Right hindlimb (tissue), 1 donor: ENCODE results near the gene COL18A1.
A peak's percentile ranks its signal among the peaks of the same experiment; 100 is the strongest.
"Not testable (repeated sequence)": the region's sequence is repeated elsewhere in the genome, so short reads cannot be mapped to it uniquely, and the experiment has no call there.

Experiments
- DNase-seq: peaks from one replicate; pipeline ENCODE4 v3.0.0-alpha.2; 2018

The COL18A1 gene

DNA sequence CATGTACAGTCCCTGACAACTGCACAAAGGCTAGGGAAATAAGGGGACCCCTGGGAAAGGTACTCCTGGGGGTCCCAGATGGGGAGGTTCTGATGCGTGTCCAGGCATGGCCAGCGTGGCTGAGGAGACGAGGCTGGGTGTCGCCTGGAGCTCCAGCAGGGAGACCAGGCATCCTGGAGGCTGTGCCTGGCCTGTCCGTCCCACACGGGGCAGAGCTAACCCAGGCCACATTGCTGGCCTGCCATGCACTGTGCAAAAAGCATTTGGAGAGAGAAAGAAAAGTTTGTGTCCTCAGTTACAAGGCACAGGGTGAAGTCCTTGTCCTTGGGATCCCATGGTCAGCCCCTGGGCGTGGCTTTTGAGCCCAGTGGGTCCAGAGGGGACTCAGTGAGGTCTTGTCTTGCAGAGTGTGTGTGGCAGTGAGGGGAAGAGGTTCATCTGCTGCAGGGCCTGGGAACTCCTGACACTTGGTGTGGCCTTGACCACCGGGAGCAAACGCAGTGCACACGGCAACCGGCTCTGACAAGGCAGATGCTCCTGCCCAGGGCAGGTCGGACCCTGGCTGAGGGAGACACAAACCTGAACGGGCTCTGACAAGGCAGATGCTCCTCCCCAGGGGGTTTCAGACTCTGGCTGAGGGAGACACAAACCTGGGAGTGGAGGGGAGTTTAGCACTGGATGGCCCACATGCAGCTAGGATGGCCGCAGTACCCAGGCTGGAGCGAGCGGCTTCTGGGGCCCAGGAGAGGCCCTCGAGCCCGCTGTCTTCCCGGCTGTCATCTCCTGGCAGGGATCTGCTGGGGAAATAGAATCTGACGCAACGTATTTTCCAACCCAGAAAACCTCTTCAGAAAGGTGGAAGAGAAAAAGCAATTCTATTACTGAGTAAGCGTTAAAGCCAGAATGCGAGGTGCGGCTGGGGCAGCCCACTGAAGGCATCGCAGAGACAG, 37.3 kb upstream of the COL18A1 start:
- no peak for DNase-seq

DNA sequence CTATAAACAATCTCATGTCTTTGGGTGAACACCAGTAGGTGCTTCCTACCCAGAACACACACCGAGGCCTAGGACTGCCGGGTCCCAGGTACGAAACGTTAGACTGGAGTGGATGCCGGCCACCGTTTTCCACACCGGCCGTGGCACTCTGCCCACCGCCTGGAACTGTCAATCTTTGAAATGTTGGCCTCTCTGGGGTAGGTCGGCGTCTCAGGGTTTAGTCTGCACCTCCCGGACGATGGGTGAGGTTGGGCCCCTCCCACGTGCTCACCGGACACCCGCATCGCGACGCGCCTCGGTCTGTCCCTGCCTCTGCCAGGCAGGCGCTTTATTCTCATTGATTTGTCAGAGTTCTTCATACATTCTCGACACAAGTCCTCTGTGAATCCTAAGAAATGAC, 35.9 kb upstream of the COL18A1 start:
- DNase-seq: not testable (repeated sequence)

DNA sequence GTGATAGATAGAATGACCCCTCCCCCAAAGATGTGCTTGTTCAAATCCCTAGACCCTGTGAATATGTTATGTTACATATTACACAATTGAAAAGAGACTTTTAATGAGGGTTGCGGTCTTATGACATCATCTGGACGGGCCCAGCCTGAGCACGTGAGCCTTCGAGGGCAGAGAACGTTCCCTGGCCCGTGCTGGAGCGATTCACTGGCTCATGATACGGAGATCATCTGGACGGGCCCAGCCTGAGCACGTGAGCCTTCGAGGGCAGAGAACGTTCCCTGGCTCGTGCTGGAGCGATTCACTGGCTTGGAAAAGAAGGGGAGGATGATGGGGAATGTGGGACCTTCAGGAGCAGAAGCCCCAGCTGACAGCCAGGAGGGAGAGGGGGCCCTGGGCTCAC, 34.4 kb upstream of the COL18A1 start:
- DNase-seq: no peak

DNA sequence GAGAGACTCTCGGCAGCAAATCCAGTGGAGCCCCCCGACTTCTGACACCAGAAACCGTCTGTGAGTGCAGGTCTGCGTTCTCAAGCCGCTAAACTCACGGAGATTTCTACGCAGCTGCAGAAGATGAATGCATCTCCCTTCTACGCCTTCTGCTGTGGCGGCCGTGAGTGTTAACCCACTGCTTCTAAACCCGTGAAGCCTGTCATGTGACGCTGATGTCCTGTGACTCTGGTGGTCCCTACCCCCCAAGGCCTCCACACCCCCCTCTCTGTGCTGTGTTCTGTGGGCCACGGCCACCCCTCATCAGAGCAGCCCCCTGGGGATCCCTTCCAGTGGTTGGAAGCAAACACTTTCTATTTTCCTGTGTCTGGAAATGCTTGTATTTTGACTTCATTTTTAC, 33.9 kb upstream of the COL18A1 start:
- DNase-seq: no peak

DNA sequence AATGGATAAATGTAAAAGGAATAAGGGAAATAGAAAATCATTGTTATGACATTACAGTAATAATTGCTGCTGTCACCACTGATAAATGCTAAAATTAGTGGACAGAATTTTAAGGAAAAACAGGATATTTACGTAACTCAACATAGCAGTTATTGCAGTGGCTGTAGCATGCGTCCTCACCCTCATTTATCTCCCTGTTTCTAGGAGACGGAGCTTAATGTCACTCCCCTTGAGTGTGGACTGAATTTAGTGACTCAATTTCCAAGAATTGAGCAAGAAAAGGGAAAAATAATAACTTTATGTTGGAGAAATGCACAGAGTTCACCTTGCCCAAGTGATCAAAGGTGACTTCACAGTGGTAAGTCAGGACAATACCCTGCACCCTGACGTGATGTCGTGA, 33.3 kb upstream of the COL18A1 start:
- no peak for DNase-seq

DNA sequence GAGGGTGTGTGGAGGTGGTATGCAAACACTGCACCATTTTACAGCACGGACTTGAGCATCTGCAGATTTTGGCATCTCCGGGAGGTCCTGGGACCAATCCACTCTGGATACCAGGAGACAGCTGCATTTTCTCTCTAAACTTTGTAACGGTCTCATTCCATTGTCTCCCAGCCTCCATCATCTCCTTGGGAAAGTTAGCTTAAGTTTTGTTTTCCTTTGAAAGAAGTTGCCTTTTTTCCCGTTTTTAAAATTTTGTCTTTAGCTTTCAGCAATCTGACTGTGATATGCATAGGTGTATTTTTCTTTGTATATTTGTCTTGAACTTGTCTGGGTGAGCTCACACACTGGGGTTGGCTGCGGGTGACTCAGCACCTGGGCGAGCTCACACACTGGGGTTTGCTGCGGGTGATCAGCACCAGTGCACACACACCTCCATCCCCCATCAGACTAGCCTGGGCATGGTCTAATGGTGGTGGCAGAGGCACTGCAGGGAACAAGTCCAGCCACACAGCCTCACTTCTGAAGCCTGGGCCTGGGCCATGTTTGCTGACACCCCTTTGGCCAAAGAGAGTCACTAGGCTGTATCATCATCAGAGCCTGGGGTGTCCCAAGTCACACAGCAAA, 32.1 kb upstream of the COL18A1 start:
- DNase-seq: no peak

DNA sequence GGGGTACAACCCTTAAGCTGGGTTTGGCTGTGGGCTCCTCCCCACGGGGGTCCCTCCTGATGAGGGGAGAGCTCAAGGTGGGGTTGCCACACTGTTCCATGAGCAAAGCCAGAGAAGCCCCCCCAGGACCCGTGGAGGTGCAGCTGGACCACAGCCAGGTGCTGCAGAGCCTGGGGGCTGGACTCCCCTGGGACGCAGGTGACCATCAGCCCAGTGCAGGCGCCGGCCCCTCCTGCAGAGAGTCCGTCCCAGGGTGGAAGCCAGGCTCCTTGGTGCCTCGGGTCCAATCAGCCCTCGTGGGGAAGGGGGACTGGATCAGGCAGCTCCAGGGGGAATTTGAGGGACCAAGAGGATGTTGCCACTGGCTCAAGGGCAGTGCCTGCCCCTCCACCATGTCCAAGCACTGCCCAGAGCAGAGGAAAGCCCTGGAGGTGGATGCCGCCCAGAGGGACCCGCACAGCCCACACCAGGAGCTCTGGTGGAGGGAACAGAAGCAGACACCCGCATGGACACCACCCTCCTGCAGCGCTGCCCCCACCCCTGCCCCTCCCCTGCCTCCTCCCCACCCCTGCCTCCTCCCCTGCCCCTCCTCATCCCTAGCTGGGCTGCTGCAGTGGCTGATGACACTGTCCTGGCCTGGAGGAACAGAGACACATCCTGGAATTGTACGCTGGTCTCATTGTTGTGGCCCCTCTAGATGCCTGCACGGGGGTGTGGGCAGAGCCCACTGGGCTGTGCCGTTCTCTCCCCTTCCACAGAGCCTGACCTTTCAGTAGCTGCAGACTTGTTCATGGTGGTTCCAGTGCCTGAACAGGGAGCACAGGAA, 30.8 kb upstream of the COL18A1 start:
- DNase-seq: no peak

DNA sequence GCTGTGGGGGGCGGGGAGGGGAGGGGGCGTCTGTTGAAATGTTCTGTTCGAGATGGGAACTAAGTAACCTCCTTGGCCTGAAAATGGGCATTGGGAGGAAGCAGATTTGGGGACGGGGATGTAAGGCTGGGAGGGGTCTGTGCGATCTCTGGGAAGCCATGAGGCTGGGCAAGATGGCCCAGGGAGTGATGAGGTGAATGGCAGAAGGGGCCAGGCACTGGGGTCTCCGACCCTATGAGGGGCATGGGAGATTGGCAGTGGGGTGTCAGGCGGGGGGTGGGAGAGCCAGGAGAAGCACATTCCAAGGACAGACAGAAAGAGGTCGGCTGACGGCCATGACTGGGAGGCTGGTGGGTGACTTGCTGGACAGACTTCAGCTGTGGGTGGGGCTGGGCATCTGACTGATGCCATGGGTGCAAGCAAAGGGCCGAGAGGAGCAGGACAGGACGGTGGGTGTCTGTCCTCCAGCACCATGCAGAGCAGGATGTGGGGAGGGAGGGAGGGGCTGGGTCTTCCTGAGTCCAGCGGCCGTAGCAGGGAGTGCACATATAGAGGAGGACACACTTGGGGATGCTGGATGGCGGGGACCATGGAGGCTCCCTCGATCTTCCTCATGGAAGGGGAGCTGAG, 30.0 kb upstream of the COL18A1 start:
- peak; percentile 13 for DNase-seq

DNA sequence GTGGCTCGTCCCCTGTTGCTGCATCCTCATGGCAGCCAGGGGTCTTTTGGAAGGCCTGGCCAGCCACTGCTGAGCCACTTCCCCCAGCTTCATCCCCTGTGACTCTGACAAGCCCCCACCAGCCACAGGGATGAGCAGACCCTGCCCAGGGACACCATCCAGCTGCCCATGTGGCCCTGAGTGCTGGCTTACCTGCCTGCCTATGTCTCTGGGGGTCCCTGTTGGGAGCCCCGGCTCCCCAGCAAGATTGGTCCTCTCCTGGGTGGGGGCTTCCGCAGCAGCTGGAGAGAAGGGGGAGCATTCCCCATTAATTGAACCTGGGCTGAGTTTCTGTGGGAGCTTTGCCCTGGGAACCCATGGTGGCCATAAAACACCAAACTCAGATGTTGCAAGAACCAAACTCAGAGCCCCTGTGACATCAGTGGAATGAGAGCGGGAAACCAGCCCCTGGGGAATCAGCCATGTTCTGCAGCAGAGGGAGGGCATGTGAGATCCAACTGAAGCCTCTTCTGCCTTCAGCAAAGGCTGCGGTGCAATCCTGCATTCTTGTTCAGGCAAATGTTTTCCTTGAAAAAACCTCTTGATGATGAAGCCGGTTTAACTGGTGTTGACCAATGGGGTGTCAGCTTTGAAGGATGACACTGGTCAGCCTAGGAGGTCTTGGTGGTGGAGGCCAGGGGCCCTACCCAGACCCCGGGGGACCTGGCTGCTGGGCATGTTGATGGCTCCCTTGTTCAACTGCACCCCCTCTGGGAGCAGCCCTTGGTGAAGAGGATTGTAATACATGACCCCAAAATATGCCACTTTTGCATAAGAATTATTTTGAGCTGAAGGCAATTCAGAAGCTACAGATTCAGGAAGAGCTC, 28.3 kb upstream of the COL18A1 start:
- peak; percentile 12 for DNase-seq

DNA sequence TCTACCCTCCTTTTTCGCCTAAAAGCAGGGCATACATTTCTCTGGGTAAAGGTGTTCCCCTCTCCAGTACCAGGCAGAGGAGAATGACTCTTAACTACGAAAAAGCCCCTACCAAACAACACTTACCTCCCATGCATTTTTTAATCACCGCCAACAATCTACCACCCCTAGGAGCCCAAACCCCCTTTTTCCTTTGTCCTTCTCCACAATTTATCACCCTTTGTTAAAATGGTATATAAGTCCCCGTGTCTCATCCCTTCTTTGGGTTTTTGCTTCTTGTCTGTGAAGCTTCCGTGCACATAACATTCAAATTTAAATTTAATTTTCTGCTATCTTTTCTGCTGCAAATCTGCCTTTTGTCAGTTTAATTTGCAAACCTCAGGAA, 27.6 kb upstream of the COL18A1 start:
- DNase-seq: no peak

DNA sequence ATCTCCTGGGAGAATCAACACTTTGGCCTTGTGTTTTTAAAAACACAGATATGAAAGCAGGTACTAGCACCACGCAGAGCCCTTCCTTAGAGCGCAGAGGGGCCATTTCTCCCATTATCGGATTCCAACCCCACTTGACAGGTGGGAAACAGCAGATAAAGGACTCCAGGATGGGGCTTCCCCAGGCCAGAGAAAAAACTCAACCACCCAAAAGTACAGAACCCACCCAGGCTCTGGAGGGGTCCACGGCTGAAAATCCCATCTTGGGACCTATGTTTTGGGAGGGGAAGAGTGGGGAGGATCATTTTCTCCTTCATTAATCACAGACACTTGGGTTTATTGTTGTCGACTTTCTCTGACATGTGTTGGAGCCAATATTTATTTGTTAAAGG, 27.1 kb upstream of the COL18A1 start:
- DNase-seq: no peak

DNA sequence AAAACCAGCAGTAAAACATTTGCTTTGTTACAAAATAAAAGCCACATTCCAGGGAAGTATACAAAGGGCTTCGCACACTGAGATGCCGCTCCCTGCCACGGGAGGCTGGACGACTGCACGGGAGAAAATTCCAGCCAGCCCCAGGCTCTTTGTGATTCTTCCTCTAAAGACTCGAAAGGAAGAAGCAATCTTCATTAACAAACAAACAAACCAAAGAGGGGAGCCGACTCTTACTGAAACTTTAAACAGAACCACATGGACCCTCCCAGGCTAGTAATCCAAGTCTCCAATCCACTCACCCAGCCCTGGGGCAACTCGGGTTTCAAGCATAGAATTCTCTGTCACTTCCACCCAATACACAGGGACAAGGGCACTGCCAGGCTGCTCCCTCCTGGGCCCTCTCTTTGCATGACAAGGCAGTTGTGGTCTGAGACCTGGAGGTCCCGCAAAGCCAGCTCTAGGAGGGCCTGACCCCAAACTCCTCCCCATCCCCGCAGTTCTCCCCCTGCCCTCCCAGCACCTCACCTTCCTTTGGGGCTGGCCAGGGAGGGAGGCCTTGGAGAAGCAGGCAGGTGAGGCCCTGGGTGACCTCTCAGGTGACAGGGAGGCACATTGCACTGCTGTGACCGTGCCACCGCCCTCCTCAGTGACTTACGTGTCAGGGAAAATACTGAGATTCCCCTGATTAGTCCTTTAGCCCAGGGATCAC, 26.6 kb upstream of the COL18A1 start:
- peak; percentile 13 for DNase-seq

DNA sequence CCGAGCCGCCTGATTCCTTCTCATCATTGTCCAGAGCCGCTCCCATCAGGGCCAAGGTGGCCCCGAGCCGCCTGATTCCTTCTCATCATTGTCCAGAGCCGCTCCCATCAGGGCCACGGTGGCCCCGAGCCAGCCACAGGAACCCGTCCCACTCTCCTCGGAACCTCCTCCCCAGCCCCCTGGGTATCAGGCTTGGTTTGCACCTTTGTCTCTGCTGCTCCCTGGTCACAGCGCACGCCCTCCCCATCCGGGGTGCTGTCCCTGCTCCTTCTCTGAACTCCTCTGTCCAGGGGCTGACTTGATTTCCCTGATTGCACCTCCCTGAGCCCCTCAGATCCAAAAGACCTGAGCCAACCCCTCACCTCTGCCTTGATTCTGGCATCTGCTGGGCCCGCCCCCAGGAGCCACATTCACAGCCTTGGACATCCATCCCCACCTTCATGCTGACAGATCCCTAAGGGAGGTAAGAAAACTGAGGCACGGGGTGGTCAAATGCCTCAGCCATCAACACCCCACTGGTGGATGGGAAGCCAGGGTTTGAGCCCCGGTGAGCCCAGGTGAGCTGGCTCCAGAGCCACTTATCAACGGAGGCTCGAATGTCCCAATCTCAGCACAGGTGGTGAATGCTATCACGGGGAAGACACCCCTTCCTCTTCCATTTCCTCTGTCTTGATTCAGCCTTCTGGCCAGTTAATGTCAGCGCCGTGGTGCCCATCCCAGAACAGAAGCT, 25.6 kb upstream of the COL18A1 start:
- peak; percentile 10 for DNase-seq

DNA sequence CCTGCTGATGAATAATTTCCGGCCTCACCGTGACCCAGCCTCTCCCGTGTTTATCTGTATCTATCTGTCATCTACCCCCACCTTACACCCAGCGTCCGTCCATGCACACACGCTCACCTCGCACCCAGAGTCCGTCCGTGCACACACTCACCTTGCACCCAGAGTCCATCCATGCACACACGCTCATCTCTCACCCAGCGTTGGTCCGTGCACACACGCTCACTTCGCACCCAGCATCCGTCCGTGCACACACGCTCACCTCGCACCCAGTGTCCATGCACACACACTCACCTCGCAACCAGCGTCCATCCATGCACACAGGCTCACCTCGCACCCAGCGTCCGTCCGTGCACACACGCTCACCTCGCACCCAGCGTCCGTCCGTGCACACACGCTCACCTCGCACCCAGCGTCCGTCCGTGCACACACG, 25.0 kb upstream of the COL18A1 start:
- DNase-seq: peak; percentile 12

DNA sequence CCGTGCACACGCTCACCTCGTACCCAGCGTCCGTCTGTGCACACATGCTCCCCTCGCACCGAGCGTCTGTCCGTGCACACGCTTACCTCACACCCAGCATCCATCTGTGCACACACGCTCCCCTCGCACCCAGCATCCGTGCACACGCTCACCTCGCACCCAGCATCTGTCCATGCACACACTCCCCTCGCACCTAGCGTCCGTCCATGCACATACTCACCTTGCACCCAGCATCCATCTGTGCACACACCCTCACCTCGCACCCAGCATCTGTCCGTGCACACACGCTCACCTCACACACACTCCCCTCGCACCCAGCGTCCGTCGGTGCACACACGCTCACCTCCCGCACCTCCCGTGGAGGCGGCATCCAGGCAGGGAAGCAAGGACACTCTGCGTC, 24.4 kb upstream of the COL18A1 start:
- DNase-seq: no peak

DNA sequence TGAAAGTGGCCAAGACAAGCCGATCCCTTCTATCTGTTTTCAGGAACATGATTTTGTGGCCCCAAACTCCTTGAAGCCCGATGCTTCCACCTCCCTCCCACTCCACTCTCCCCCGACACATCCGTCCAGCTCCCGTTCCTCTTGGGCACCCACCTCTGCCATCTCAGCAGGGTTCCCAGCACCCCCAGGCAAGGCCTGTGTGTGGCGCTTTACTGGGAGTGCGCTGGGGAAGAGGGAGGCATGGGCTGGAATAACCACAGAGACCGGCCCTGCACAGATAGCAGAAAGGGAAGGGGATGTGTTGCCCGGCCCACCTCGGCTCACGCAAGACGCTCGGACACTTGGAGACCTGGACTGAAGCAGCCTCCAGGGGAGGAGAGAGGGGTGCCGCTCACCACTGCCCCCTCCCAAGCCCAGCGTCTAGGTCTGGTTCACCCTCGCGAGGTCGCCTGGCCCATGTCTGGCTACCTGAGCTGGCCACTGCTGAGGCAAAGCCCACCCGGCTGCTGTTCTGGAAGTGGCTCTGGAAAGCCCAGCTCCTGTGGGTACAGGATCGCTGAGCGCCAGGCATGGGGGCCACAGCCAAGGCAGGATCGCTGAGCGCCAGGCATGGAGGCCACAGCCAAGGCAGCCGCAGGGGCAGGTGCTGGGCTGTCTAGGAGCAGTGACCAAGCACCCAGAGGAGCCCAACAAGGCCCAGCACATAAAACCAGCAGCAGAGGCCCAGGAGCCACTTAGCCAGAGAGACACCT, 23.8 kb upstream of the COL18A1 start:
- peak; percentile 14 for DNase-seq

DNA sequence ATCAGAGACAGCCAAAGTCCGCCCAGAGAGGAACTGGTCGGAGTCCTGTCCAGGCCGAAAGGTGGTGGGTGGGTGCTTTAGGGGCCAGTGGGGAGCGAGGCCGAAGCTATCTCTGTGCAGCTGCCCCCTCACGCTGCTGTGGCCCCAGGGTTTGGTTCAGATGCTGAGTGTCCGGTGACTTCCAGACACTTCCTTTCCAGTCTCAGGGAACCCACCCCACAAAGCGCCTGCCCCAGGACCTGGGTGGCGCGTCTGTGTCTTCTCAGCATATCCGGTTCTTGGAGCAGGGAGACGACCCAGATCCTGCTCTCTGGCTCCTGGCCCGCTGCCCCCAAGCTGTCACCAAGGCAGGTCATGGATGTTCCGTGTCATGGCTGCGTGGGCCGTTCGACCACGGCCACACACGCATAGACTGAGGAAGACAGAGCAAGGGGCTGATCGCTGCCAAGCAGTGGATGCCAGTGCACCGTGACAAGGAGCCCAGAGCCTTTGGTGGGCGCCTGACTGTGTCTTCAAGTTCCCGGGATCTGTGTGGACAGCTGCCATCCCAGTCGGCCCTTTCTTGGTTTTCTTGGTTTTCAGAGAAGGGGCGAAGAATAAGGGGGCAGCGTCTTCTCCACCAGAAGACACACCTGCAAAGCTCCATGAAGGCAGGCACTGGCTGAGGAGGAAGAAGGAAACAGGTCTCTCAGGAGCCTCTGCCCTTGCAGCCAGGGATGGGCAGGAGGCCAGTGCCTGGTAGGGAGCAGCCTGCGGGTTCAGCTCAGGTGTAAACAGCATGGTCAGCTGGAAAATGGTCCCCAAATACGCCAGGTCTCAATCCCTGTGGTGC, 22.9 kb upstream of the COL18A1 start:
- peak; percentile 13 for DNase-seq

DNA sequence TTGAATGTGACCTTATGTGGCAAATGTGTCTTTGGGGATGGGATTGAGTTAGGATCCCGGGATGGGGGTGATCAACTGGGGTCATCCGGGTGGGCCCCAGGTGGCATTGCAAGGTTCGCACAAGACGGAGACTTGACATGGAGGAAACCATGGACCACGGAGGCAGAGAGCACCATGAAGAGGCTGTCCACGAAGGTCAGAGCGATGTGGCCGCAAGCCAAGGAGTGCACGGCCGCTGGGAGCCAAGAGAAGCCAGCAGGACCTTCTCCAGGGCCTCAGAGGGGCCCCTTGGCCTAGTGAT, 22.3 kb upstream of the COL18A1 start:
- no peak for DNase-seq

DNA sequence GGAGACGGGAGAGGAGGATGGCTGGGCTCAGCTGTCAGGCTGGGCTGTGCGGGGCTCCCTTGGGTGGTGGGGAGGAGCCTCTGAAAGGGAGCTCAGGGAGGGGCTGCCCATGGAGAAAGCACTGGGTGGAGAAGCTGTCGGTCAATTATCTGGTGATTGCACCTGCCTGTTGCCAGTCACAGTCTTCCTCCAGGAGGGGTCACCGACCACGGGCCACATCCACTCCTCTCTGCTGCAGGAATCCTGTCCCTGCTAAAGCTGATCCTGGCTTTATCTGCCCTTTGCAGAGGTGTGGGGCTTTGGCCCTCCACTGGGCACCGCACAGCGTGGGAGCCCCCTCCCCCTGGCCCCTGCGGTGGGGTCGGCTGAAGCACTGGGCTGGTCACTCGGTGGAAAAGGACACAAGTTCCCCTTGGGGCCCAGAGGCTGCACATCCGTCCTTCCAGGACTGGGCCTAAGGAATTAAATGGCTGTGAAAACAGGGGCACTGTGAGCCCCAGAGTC, 21.8 kb upstream of the COL18A1 start:
- DNase-seq: peak; percentile 19
